ENCODE data around the gene ABCC8. TPM values are rescaled to one million over a fixed set of nuclear protein-coding genes. Genes with fewer than 3 reads are reported as not detected.
A peak's percentile ranks its signal among the peaks of the same experiment; 100 is the strongest.

The ABCC8 gene
- total RNA-seq, 1 experiment from 2014 or later: 7.3 TPM

DNA sequence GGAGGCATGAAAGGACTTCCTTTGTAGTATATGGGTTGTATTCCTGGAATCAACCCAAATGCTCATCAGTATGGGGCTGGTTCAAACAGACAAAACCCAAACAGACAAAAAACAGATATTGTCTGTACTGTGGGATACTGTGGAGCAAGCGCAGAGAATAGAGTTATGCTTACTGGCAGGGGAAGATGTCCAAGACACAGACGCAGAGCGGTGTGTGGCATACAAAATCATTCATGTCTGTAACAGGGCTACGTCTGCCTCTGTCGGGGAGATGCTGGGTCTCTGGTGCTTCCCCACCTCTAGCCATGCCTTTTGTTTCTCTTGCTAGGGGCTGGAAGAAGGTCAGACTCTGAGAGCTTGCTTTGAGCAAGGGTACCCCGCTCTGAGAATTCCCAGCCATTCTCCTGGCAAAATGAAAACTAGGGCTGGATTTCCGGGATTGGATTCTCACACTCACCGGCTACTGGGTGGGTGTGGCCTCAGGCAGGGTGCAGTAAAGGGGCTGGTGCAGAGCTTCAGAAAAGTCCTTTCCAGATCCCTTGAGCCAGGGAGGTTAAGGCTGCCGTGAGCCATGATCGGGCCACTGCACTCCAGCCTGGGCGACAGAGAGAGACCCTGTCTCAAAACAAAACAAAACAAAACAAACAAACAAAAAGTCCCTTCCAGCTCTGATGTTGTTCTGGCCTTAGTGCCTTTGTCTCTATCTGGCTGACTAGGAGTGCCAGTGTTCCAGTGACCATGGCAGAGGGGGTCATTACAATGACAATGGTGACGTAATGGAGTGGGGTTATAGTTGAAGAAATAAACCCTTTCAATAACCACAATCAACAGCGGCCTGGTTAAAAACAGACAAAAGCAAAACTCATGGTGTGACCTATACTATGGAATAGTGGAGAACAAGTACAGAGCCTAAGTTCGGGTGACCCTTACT lies 2.9 kb upstream of the ABCC8 start:
- peaks cover 19% of the 10 kb centered on the region for H3K4me1 Mint-ChIP-seq
- no peaks in the 10 kb centered on the region for H3K36me3 Mint-ChIP-seq
- H3K27me3 Mint-ChIP-seq (ENCODE audit: low read depth): peaks cover 52% of the 10 kb centered on the region
- ATAC-seq (peak; percentile 71), DNase-seq (ENCODE audit: low spot score) (peak; percentile 74)
- TF ChIP-seq FOXJ3 (CRISPR knock-in tag; IDR thresholded peaks at IDR 0.05; ENCODE audit: borderline replicate concordance) (no peak), FOXK1 (CRISPR knock-in tag; IDR thresholded peaks at IDR 0.05) (no peak), RORB (CRISPR knock-in tag; IDR thresholded peaks at IDR 0.05) (no peak), SP1 (CRISPR knock-in tag; conservative IDR thresholded peaks at IDR 0.05) (peak; percentile 56; the same call in 1 of the 2 replicates), EMX1 (CRISPR knock-in tag; IDR thresholded peaks at IDR 0.05) (no peak), ZNF423 (CRISPR knock-in tag; IDR thresholded peaks at IDR 0.05) (no peak), FOXP1 (CRISPR knock-in tag; IDR thresholded peaks at IDR 0.05; ENCODE audit: borderline replicate concordance) (no peak), SOX15 (CRISPR knock-in tag; IDR thresholded peaks at IDR 0.05) (no peak), CDX4 (CRISPR knock-in tag; IDR thresholded peaks at IDR 0.05; ENCODE audit: borderline replicate concordance) (no peak), PREB (CRISPR knock-in tag; IDR thresholded peaks at IDR 0.05; ENCODE audit: borderline replicate concordance) (no peak)
- TF ChIP-seq, protein P1, sequence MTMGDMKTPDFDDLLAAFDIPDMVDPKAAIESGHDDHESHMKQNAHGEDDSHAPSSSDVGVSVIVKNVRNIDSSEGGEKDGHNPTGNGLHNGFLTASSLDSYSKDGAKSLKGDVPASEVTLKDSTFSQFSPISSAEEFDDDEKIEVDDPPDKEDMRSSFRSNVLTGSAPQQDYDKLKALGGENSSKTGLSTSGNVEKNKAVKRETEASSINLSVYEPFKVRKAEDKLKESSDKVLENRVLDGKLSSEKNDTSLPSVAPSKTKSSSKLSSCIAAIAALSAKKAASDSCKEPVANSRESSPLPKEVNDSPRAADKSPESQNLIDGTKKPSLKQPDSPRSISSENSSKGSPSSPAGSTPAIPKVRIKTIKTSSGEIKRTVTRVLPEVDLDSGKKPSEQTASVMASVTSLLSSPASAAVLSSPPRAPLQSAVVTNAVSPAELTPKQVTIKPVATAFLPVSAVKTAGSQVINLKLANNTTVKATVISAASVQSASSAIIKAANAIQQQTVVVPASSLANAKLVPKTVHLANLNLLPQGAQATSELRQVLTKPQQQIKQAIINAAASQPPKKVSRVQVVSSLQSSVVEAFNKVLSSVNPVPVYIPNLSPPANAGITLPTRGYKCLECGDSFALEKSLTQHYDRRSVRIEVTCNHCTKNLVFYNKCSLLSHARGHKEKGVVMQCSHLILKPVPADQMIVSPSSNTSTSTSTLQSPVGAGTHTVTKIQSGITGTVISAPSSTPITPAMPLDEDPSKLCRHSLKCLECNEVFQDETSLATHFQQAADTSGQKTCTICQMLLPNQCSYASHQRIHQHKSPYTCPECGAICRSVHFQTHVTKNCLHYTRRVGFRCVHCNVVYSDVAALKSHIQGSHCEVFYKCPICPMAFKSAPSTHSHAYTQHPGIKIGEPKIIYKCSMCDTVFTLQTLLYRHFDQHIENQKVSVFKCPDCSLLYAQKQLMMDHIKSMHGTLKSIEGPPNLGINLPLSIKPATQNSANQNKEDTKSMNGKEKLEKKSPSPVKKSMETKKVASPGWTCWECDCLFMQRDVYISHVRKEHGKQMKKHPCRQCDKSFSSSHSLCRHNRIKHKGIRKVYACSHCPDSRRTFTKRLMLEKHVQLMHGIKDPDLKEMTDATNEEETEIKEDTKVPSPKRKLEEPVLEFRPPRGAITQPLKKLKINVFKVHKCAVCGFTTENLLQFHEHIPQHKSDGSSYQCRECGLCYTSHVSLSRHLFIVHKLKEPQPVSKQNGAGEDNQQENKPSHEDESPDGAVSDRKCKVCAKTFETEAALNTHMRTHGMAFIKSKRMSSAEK (CRISPR knock-in tag; IDR thresholded peaks at IDR 0.05; ENCODE audit: borderline replicate concordance): no peak
- TF ChIP-seq, protein P2, sequence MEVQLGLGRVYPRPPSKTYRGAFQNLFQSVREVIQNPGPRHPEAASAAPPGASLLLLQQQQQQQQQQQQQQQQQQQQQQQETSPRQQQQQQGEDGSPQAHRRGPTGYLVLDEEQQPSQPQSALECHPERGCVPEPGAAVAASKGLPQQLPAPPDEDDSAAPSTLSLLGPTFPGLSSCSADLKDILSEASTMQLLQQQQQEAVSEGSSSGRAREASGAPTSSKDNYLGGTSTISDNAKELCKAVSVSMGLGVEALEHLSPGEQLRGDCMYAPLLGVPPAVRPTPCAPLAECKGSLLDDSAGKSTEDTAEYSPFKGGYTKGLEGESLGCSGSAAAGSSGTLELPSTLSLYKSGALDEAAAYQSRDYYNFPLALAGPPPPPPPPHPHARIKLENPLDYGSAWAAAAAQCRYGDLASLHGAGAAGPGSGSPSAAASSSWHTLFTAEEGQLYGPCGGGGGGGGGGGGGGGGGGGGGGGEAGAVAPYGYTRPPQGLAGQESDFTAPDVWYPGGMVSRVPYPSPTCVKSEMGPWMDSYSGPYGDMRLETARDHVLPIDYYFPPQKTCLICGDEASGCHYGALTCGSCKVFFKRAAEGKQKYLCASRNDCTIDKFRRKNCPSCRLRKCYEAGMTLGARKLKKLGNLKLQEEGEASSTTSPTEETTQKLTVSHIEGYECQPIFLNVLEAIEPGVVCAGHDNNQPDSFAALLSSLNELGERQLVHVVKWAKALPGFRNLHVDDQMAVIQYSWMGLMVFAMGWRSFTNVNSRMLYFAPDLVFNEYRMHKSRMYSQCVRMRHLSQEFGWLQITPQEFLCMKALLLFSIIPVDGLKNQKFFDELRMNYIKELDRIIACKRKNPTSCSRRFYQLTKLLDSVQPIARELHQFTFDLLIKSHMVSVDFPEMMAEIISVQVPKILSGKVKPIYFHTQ (CRISPR knock-in tag; IDR thresholded peaks at IDR 0.05): no peak
- TF ChIP-seq, protein P3, sequence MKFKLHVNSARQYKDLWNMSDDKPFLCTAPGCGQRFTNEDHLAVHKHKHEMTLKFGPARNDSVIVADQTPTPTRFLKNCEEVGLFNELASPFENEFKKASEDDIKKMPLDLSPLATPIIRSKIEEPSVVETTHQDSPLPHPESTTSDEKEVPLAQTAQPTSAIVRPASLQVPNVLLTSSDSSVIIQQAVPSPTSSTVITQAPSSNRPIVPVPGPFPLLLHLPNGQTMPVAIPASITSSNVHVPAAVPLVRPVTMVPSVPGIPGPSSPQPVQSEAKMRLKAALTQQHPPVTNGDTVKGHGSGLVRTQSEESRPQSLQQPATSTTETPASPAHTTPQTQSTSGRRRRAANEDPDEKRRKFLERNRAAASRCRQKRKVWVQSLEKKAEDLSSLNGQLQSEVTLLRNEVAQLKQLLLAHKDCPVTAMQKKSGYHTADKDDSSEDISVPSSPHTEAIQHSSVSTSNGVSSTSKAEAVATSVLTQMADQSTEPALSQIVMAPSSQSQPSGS (CRISPR knock-in tag; IDR thresholded peaks at IDR 0.05; ENCODE audit: borderline replicate concordance, low read depth): no peak
- TF ChIP-seq, protein P4, sequence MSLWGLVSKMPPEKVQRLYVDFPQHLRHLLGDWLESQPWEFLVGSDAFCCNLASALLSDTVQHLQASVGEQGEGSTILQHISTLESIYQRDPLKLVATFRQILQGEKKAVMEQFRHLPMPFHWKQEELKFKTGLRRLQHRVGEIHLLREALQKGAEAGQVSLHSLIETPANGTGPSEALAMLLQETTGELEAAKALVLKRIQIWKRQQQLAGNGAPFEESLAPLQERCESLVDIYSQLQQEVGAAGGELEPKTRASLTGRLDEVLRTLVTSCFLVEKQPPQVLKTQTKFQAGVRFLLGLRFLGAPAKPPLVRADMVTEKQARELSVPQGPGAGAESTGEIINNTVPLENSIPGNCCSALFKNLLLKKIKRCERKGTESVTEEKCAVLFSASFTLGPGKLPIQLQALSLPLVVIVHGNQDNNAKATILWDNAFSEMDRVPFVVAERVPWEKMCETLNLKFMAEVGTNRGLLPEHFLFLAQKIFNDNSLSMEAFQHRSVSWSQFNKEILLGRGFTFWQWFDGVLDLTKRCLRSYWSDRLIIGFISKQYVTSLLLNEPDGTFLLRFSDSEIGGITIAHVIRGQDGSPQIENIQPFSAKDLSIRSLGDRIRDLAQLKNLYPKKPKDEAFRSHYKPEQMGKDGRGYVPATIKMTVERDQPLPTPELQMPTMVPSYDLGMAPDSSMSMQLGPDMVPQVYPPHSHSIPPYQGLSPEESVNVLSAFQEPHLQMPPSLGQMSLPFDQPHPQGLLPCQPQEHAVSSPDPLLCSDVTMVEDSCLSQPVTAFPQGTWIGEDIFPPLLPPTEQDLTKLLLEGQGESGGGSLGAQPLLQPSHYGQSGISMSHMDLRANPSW (CRISPR knock-in tag; conservative IDR thresholded peaks at IDR 0.05; ENCODE audit: low read depth): no peak
- TF ChIP-seq, protein P5, sequence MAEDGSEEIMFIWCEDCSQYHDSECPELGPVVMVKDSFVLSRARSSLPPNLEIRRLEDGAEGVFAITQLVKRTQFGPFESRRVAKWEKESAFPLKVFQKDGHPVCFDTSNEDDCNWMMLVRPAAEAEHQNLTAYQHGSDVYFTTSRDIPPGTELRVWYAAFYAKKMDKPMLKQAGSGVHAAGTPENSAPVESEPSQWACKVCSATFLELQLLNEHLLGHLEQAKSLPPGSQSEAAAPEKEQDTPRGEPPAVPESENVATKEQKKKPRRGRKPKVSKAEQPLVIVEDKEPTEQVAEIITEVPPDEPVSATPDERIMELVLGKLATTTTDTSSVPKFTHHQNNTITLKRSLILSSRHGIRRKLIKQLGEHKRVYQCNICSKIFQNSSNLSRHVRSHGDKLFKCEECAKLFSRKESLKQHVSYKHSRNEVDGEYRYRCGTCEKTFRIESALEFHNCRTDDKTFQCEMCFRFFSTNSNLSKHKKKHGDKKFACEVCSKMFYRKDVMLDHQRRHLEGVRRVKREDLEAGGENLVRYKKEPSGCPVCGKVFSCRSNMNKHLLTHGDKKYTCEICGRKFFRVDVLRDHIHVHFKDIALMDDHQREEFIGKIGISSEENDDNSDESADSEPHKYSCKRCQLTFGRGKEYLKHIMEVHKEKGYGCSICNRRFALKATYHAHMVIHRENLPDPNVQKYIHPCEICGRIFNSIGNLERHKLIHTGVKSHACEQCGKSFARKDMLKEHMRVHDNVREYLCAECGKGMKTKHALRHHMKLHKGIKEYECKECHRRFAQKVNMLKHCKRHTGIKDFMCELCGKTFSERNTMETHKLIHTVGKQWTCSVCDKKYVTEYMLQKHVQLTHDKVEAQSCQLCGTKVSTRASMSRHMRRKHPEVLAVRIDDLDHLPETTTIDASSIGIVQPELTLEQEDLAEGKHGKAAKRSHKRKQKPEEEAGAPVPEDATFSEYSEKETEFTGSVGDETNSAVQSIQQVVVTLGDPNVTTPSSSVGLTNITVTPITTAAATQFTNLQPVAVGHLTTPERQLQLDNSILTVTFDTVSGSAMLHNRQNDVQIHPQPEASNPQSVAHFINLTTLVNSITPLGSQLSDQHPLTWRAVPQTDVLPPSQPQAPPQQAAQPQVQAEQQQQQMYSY (CRISPR knock-in tag; IDR thresholded peaks at IDR 0.05): peak; percentile 98
- H3K9me3 Mint-ChIP-seq: peaks cover 9% of the 10 kb centered on the region
- ChIA-PET POLR2A (interaction anchor here (1.2 kb wide), 1 partner anchor 78 kb away, joined by 3 read pairs; no protein-coding TSS in a partner anchor), CTCF (interaction anchor here (0.7 to 1.3 kb wide), 11 partner anchors 12 to 125 kb away, joined by 3 to 25 read pairs (median 4); partner anchors contain the start of genes KCNJ11 and OTOG)
- no peak overlapping the region for H3K27ac Mint-ChIP-seq
- H3K4me3 Mint-ChIP-seq: no peak overlapping the region

All from WTC11 (cell line).